Measurements from ENCODE around the gene KDM3B.

Gene KDM3B

DNA sequence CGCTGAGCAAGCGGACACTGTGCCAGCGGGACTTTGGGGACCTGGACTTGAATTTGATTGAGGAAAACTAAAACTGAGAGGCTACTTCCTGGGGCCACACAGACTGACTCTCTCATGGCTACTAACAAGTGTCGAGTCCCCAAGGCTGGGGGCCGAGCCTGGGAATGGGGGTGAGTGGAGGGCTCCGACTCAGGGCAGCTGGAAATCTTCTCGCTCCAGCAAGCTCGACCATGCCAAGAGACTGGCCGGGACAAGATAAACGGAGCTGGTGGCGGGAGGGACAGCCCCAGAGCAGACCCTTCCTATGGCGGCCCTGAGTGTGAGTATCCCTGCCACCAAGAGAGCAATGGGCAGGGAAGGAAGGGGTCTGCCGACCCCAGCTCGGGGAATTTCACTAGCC, 5.6 kb upstream of the KDM3B start:
- Histone ChIP-seq H4K20me1 (ENCODE audit: insufficient read depth, low read length) (no peaks in the 10 kb centered on the region), H3K9ac (ENCODE audit: low read depth, low read length) (no peak overlapping the region), H3K36me3 (ENCODE audit: insufficient read depth, low read length) (peaks cover 52% of the 10 kb centered on the region), H3K27me3 (ENCODE audit: insufficient read depth, low read length, poor library complexity) (no peaks in the 10 kb centered on the region), H3K4me3 (ENCODE audit: low read depth in 1 of 2, low read length in 2 of 2) (no peak overlapping the region), H3K4me2 (ENCODE audit: insufficient read depth, low read length) (no peak overlapping the region), H3K4me1 (ENCODE audit: insufficient read depth, low read length) (no peaks in the 10 kb centered on the region), H2AFZ (ENCODE audit: low read depth, low read length) (no peak overlapping the region), H3K27ac (ENCODE audit: low read length) (no peak overlapping the region), H3K79me2 (ENCODE audit: insufficient read depth, low read length) (peaks cover under 1% of the 10 kb centered on the region; the same call in 1 of the 2 replicates), H3K9me3 (ENCODE audit: insufficient read depth, low read length, severe bottlenecking) (peaks cover under 1% of the 10 kb centered on the region)
- ATAC-seq (ENCODE audit: insufficient read depth, low read depth) (no peak), DNase-seq (no peak)
- no peak for TF ChIP-seq EZH2 (IDR thresholded peaks at IDR 0.05; ENCODE audit: borderline replicate concordance, low read depth, low read length, severe bottlenecking)
- TF ChIP-seq, protein P1, sequence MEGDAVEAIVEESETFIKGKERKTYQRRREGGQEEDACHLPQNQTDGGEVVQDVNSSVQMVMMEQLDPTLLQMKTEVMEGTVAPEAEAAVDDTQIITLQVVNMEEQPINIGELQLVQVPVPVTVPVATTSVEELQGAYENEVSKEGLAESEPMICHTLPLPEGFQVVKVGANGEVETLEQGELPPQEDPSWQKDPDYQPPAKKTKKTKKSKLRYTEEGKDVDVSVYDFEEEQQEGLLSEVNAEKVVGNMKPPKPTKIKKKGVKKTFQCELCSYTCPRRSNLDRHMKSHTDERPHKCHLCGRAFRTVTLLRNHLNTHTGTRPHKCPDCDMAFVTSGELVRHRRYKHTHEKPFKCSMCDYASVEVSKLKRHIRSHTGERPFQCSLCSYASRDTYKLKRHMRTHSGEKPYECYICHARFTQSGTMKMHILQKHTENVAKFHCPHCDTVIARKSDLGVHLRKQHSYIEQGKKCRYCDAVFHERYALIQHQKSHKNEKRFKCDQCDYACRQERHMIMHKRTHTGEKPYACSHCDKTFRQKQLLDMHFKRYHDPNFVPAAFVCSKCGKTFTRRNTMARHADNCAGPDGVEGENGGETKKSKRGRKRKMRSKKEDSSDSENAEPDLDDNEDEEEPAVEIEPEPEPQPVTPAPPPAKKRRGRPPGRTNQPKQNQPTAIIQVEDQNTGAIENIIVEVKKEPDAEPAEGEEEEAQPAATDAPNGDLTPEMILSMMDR (IDR thresholded peaks at IDR 0.05; ENCODE audit: borderline replicate concordance, extremely low read depth, low read length, poor library complexity, severe bottlenecking), result no peak

DNA sequence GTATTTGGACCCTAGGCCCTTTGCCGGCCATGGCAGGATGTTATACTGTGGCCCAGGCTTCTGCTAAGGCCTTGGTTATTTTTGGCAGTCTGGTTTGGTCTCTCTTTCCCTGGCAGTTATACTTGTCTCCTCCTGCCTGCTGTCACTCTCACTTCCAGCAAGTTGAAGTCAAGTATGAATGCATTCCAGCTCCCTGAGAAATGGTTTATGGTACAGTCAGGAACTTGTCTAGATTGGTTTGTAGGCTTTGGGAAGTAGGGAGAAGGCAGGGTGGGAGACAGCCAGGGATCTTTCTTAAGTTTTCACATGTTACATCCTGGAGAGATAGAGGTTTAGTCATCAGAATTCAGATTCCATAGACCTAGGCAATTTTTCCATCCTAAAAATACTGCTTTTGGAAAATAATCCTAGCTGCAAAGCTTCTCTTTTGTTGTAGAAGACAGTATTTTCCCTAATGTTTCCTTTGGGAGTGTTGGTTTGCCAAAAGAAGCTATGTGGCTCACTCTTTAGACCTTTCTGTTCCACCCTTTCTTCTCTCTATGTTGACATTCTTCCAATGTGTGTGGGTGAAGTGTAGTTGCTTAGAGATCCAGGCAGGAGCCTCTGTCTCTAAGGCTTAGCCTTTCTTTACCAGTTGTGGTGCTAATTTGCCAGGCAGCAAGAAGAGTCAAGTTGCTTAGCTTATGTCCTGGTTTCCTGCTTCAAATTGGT, 2.5 kb upstream of the KDM3B start:
- DNase-seq, result no peak
- Histone ChIP-seq H3K27me3 (ENCODE audit: insufficient read depth, low read length, poor library complexity) (no peaks in the 10 kb centered on the region), H3K9ac (ENCODE audit: low read depth, low read length) (no peak overlapping the region), H3K27ac (ENCODE audit: low read length) (no peak overlapping the region), H3K9me3 (ENCODE audit: insufficient read depth, low read length, severe bottlenecking) (peaks cover 4% of the 10 kb centered on the region), H3K36me3 (ENCODE audit: insufficient read depth, low read length) (peaks cover 47% of the 10 kb centered on the region), H3K4me1 (ENCODE audit: insufficient read depth, low read length) (peaks cover 13% of the 10 kb centered on the region), H3K4me3 (ENCODE audit: low read depth in 1 of 2, low read length in 2 of 2) (no peak overlapping the region), H3K79me2 (ENCODE audit: insufficient read depth, low read length) (peaks cover 25% of the 10 kb centered on the region), H3K4me2 (ENCODE audit: insufficient read depth, low read length) (no peak overlapping the region), H2AFZ (ENCODE audit: low read depth, low read length) (no peak overlapping the region), H4K20me1 (ENCODE audit: insufficient read depth, low read length) (peaks cover 19% of the 10 kb centered on the region; the same call in 1 of the 2 replicates)
- no peak for ATAC-seq (ENCODE audit: insufficient read depth, low read depth)
- TF ChIP-seq, protein P1 (IDR thresholded peaks at IDR 0.05; ENCODE audit: borderline replicate concordance, extremely low read depth, low read length, poor library complexity, severe bottlenecking), result no peak
- TF ChIP-seq EZH2 (IDR thresholded peaks at IDR 0.05; ENCODE audit: borderline replicate concordance, low read depth, low read length, severe bottlenecking), result no peak

DNA sequence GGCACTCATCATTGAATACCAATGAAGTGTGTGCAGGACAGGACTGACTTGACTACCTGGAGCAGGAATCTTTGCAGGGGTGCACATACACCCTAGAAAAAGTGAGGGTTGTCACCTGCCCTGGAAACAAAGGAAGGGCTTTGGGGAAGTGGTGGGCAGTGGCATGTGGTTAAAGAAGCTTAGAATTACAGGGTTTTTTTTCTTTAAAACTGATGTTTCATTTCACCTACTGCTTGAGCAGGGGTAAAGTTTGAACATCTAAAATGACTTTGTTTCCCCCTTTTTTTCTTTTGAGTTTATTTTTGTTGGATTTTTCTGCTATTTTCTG, 2.0 kb upstream of the KDM3B start:
- Histone ChIP-seq H3K9ac (ENCODE audit: low read depth, low read length) (no peak overlapping the region), H3K36me3 (ENCODE audit: insufficient read depth, low read length) (peaks cover 42% of the 10 kb centered on the region), H3K4me3 (ENCODE audit: low read depth in 1 of 2, low read length in 2 of 2) (no peak overlapping the region), H2AFZ (ENCODE audit: low read depth, low read length) (no peak overlapping the region), H3K27ac (ENCODE audit: low read length) (no peak overlapping the region), H3K4me1 (ENCODE audit: insufficient read depth, low read length) (peaks cover 17% of the 10 kb centered on the region), H3K4me2 (ENCODE audit: insufficient read depth, low read length) (no peak overlapping the region), H3K27me3 (ENCODE audit: insufficient read depth, low read length, poor library complexity) (no peaks in the 10 kb centered on the region), H3K79me2 (ENCODE audit: insufficient read depth, low read length) (peaks cover 30% of the 10 kb centered on the region), H4K20me1 (ENCODE audit: insufficient read depth, low read length) (peaks cover 19% of the 10 kb centered on the region; the same call in 1 of the 2 replicates), H3K9me3 (ENCODE audit: insufficient read depth, low read length, severe bottlenecking) (peaks cover 4% of the 10 kb centered on the region)
- DNase-seq (no peak), ATAC-seq (ENCODE audit: insufficient read depth, low read depth) (no peak)
- TF ChIP-seq, protein P1 (IDR thresholded peaks at IDR 0.05; ENCODE audit: borderline replicate concordance, extremely low read depth, low read length, poor library complexity, severe bottlenecking), result no peak
- TF ChIP-seq EZH2 (IDR thresholded peaks at IDR 0.05; ENCODE audit: borderline replicate concordance, low read depth, low read length, severe bottlenecking), result no peak
